Measurements from ENCODE around the gene RPP25. TPM values are rescaled to one million over a fixed set of nuclear protein-coding genes. Genes with fewer than 3 reads are reported as not detected.
A peak's percentile ranks its signal among the peaks of the same experiment; 100 is the strongest.

RPP25 gene
- polyA plus RNA-seq, 3 donors: 1.7 to 6.7 (median 6.5) TPM

DNA sequence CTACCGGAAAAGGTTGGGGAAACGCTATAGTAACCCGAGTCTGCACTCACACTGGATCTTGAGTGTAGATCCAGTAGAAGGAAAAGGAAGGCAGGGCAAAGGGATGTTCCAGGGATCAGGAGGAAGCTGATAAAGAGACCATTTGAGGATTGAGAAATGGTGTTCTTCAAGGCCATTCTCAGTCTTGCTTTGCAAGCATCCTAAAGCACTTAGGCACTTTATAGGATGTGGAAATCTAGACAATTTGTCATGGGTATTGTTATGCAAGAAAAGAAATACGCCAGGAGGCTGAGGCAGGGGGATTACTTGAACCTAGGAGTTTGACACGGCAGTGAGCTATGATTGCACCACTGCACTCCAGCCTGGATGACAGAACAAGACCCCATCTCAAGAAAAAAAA, 25.6 kb upstream of the RPP25 start:
- Mint-ChIP-seq H3K27me3 (ENCODE audit: low read depth in 3 of 3) (peaks cover 7 to 24% (median 21%) of the 10 kb centered on the region in 3 donors), H3K4me1 (peaks cover 8% of the 10 kb centered on the region), H3K9me3 (peaks cover 0 to 8% (median 0%) of the 10 kb centered on the region in 7 donors), H3K36me3 (no peaks in the 10 kb centered on the region), H3K4me3 (no peak overlapping the region), H3K27ac (no peak overlapping the region)
- H3K27ac ChIP-seq (ENCODE audit: low read depth in 1 of 2, low read length in 2 of 2): no peak overlapping the region
- no peak overlapping the region for H2AFZ ChIP-seq (ENCODE audit: insufficient read depth, low read depth, low read length, poor library complexity, severe bottlenecking)
- no peaks in the 10 kb centered on the region for H3K79me2 ChIP-seq (ENCODE audit: insufficient read depth, low read length)
- intact Hi-C loops (cut with micrococcal nuclease): no loop called here
- WGBS (ENCODE audit: insufficient coverage): 76% methylated on average over 3 of the region's 5 CpGs
- no peaks in the 10 kb centered on the region for H3K36me3 ChIP-seq (replicated peaks in 1 of 2; ENCODE audit: control insufficient read depth in 1 of 2, insufficient read depth in 2 of 2, low read length in 2 of 2)
- no peak overlapping the region for H3K9ac ChIP-seq (ENCODE audit: insufficient read depth, low read length, poor library complexity, severe bottlenecking)
- peaks cover 0 to 10% of the 10 kb centered on the region in 2 donors for H3K27me3 ChIP-seq (ENCODE audit: control insufficient read depth in 2 of 2, insufficient read depth in 2 of 2, low read length in 2 of 2)
- H3K4me3 ChIP-seq (replicated peaks in 1 of 3; ENCODE audit: low read depth in 2 of 3, low read length in 3 of 3): no peak overlapping the region
- no peaks in the 10 kb centered on the region for H3K9me3 ChIP-seq (replicated peaks in 1 of 2; ENCODE audit: control insufficient read depth in 1 of 2, insufficient read depth in 1 of 2, low read length in 2 of 2)
- DNase-seq: peak in 1 of 3 donors; percentile 21
- no peaks in the 10 kb centered on the region for H3K4me1 ChIP-seq (ENCODE audit: control insufficient read depth in 1 of 2, insufficient read depth in 2 of 2, low read length in 2 of 2)
- H4K20me1 ChIP-seq (ENCODE audit: insufficient read depth, low read length): no peaks in the 10 kb centered on the region
- no peak overlapping the region for H3K4me2 ChIP-seq (replicated peaks; ENCODE audit: extremely low read depth, low read length, poor library complexity, severe bottlenecking)
- no peak for TF ChIP-seq CTCF (IDR thresholded peaks at IDR 0.05)

DNA sequence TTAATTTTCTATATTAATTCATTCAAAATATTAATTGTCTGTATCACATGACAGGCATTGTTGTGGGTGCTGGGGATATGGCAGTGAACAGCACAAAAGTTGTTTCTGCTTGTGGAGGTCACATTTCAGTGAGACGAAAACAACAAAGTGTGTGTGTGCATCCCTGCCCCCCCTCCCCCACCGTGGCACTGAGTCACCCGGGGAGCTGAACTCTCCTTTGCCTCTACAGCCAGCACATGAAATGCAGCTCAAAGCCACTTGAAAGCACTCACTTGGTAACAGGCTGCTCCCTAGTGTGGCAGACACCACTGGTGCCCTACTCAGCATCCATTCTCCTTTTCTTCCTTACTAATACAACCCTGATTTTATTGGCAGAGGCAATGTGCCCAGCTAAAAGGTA, 21.9 kb upstream of the RPP25 start:
- no peak for TF ChIP-seq CTCF (IDR thresholded peaks at IDR 0.05)
- H3K4me1 Mint-ChIP-seq: no peaks in the 10 kb centered on the region
- no peak overlapping the region for H3K27ac Mint-ChIP-seq
- no peaks in the 10 kb centered on the region for H3K27me3 ChIP-seq (ENCODE audit: control insufficient read depth in 2 of 2, insufficient read depth in 2 of 2, low read length in 2 of 2)
- H3K9ac ChIP-seq (ENCODE audit: insufficient read depth, low read length, poor library complexity, severe bottlenecking): no peak overlapping the region
- no peaks in the 10 kb centered on the region for H4K20me1 ChIP-seq (ENCODE audit: insufficient read depth, low read length)
- no peak overlapping the region for H3K4me2 ChIP-seq (replicated peaks; ENCODE audit: extremely low read depth, low read length, poor library complexity, severe bottlenecking)
- H3K36me3 ChIP-seq (replicated peaks in 1 of 2; ENCODE audit: control insufficient read depth in 1 of 2, insufficient read depth in 2 of 2, low read length in 2 of 2): no peaks in the 10 kb centered on the region
- peaks cover 10 to 22% (median 13%) of the 10 kb centered on the region in 3 donors for H3K27me3 Mint-ChIP-seq (ENCODE audit: low read depth in 3 of 3)
- no peak overlapping the region for H2AFZ ChIP-seq (ENCODE audit: insufficient read depth, low read depth, low read length, poor library complexity, severe bottlenecking)
- no peak overlapping the region for H3K4me3 Mint-ChIP-seq
- intact Hi-C loops (cut with micrococcal nuclease): loop anchor here in 1 of 2 donors (10.0 kb wide), 1 partner anchor 304 kb away; no protein-coding TSS in a partner anchor
- WGBS (ENCODE audit: insufficient coverage): 38% methylated on average over 2 of the region's 3 CpGs
- peaks cover 0 to 8% (median 0%) of the 10 kb centered on the region in 7 donors for H3K9me3 Mint-ChIP-seq
- no peak overlapping the region for H3K4me3 ChIP-seq (replicated peaks in 1 of 3; ENCODE audit: low read depth in 2 of 3, low read length in 3 of 3)
- no peaks in the 10 kb centered on the region for H3K9me3 ChIP-seq (replicated peaks in 1 of 2; ENCODE audit: control insufficient read depth in 1 of 2, insufficient read depth in 1 of 2, low read length in 2 of 2)
- H3K4me1 ChIP-seq (ENCODE audit: control insufficient read depth in 1 of 2, insufficient read depth in 2 of 2, low read length in 2 of 2): no peaks in the 10 kb centered on the region
- H3K36me3 Mint-ChIP-seq: no peaks in the 10 kb centered on the region
- H3K27ac ChIP-seq (ENCODE audit: low read depth in 1 of 2, low read length in 2 of 2): no peak overlapping the region
- no peak for DNase-seq
- H3K79me2 ChIP-seq (ENCODE audit: insufficient read depth, low read length): no peaks in the 10 kb centered on the region

All from CD14-positive monocyte (primary cell).